Inflammatory macrophage (primary cell): ENCODE data around the gene NUP58.

Experiments used
- DNase-seq, 2 donors: peaks; one replicate each; pipeline ENCODE4 v3.0.0-alpha.2; 2020 to 2022

The NUP58 gene

GRCh38 chr13:25378528-25378927, 77.1 kb downstream of the NUP58 start:
- DNase-seq = no peak

GRCh38 chr13:25379011-25379410, 77.6 kb downstream of the NUP58 start:
- DNase-seq = no peak

- no peak for DNase-seq
Measured at GRCh38 chr13:25380082-25380481, 78.7 kb downstream of the NUP58 start.

- DNase-seq = no peak
Measured at GRCh38 chr13:25380741-25381324, 79.4 kb downstream of the NUP58 start.

- DNase-seq = no peak
Measured at GRCh38 chr13:25384758-25385410, 83.5 kb downstream of the NUP58 start.

- DNase-seq = no peak
Measured at GRCh38 chr13:25391932-25392331, 90.5 kb downstream of the NUP58 start.
